GM23338 (cell line): ENCODE data around the gene PLAGL1. TPM values are rescaled to one million over a fixed set of nuclear protein-coding genes. Genes with fewer than 3 reads are reported as not detected.
"Not testable (repeated sequence)": the region's sequence is repeated elsewhere in the genome, so short reads cannot be mapped to it uniquely, and the experiment has no call there.

Experiments used
- ATAC-seq: fragments of 200-7000 bp; cut with Tn5 transposase; 3 replicates; pipeline ENCODE4 v1.9.1; 2020
- DNase-seq: peaks from one replicate; pipeline ENCODE4 v3.0.0-alpha.2; 2015; ENCODE audit warnings: low spot score
- H2AFZ ChIP-seq: fragments of 200-600 bp; sonication (generic); 2 replicates; pipeline ENCODE4 v1.8.0; 2016; ENCODE audit warnings: antibody characterized with exemption, mild to moderate bottlenecking, moderate library complexity
- H3F3A ChIP-seq: fragments of 200-600 bp; sonication (generic); replicated peaks from 2 replicates; pipeline ENCODE4 v1.8.0; 2017; ENCODE audit warnings: antibody characterized with exemption, mixed run types, low read depth
- H3K27ac ChIP-seq: fragments of 200-600 bp; sonication (generic); 2 replicates; pipeline ENCODE4 v1.6.1; 2016; ENCODE audit warnings: low read depth
- H3K27me3 ChIP-seq: fragments of 200-600 bp; sonication (generic); 2 replicates; pipeline ENCODE4 v1.8.0; 2016; ENCODE audit warnings: mild to moderate bottlenecking, mixed run types, moderate library complexity; ENCODE audit not compliant: insufficient read depth
- H3K36me3 ChIP-seq: fragments of 200-600 bp; sonication (generic); 2 replicates; pipeline ENCODE4 v1.8.0; 2016; ENCODE audit warnings: mild to moderate bottlenecking; ENCODE audit not compliant: insufficient read depth
- H3K4me1 ChIP-seq: fragments of 200-600 bp; sonication (generic); 2 replicates; pipeline ENCODE4 v1.8.0; 2016; ENCODE audit warnings: mild to moderate bottlenecking, moderate library complexity; ENCODE audit not compliant: insufficient read depth
- H3K4me2 ChIP-seq: fragments of 200-600 bp; sonication (generic); 2 replicates; pipeline ENCODE4 v1.7.1; 2017; ENCODE audit warnings: mixed run types
- H3K4me3 ChIP-seq: fragments of 200-600 bp; sonication (generic); 2 replicates; pipeline ENCODE4 v1.6.1; 2016; ENCODE audit warnings: mixed run types
- H3K79me2 ChIP-seq: fragments of 200-600 bp; sonication (generic); replicated peaks from 2 replicates; pipeline ENCODE4 v1.8.0; 2017; ENCODE audit warnings: mild to moderate bottlenecking; ENCODE audit not compliant: insufficient read depth
- H3K9me2 ChIP-seq: fragments of 200-600 bp; sonication (generic); 2 replicates; pipeline ENCODE4 v1.8.0; 2017; ENCODE audit not compliant: insufficient read depth
- H4K20me1 ChIP-seq: fragments of 200-600 bp; sonication (generic); replicated peaks from 2 replicates; pipeline ENCODE4 v1.8.0; 2017; ENCODE audit warnings: mild to moderate bottlenecking; ENCODE audit not compliant: insufficient read depth
- H3K27ac Mint-ChIP-seq: 2 replicates; pipeline ENCODE4 v1.8.0; 2020; ENCODE audit warnings: inconsistent platforms, mild to moderate bottlenecking, moderate library complexity, mixed read lengths
- H3K27me3 Mint-ChIP-seq: 3 replicates; pipeline ENCODE4 v1.8.0; 2022; ENCODE audit warnings: low read depth, mild to moderate bottlenecking, moderate library complexity, mixed read lengths, inconsistent platforms; ENCODE audit not compliant: insufficient read depth, poor library complexity
- H3K36me3 Mint-ChIP-seq: 3 replicates; pipeline ENCODE4 v1.8.0; 2021; ENCODE audit warnings: low read depth, mild to moderate bottlenecking, inconsistent platforms, moderate library complexity, mixed read lengths
- H3K4me1 Mint-ChIP-seq: 3 replicates; pipeline ENCODE4 v1.8.0; 2020; ENCODE audit warnings: mild to moderate bottlenecking, inconsistent platforms, mixed read lengths
- H3K4me3 Mint-ChIP-seq: 3 replicates; pipeline ENCODE4 v1.8.0; 2021; ENCODE audit warnings: moderate library complexity, mild to moderate bottlenecking, inconsistent platforms, mixed read lengths
- H3K9me3 Mint-ChIP-seq: 3 replicates; pipeline ENCODE4 v1.8.0; 2020; ENCODE audit warnings: moderate library complexity, mild to moderate bottlenecking, inconsistent platforms, mixed read lengths
- EZH2 ChIP-seq: fragments of 200-600 bp; sonication (generic); IDR thresholded peaks from one replicate; pipeline ENCODE4 v1.8.0; 2017; ENCODE audit warnings: antibody characterized with exemption, mild to moderate bottlenecking, low read depth; ENCODE audit not compliant: unreplicated experiment
- JUNB ChIP-seq: IDR thresholded peaks from one replicate; pipeline ENCODE4 v1.6.1; 2016; ENCODE audit warnings: antibody characterized with exemption; ENCODE audit not compliant: unreplicated experiment
- NANOG ChIP-seq: IDR thresholded peaks from 2 replicates; pipeline ENCODE4 v1.6.1; 2016; ENCODE audit warnings: antibody characterized with exemption, borderline replicate concordance
- REST ChIP-seq: IDR thresholded peaks from one replicate; pipeline ENCODE4 v1.6.1; 2018; ENCODE audit warnings: antibody characterized with exemption; ENCODE audit not compliant: unreplicated experiment
- STAT1 ChIP-seq: IDR thresholded peaks from one replicate; pipeline ENCODE4 v1.6.1; 2016; ENCODE audit warnings: antibody characterized with exemption; ENCODE audit not compliant: unreplicated experiment
- ZNF331 ChIP-seq: fragments of 250-450 bp; sonication (Bioruptor Pico); IDR thresholded peaks from 2 replicates; pipeline ENCODE4 v1.5.0; 2020; ENCODE audit warnings: low read depth, mild to moderate bottlenecking, moderate library complexity
- polyA plus RNA-seq: library from polyadenylated mRNA; unstranded; fragments of >200 nt; fragmentation: Nextera tagmentation; extraction: Ambion mirVana; gene quantifications from 2 replicates; pipeline ENCODE4 v1.2.1, GENCODE V29; 2016
- total RNA-seq: library from RNA; depleted of rRNA; stranded (reverse); fragments of >200 nt; shearing (Covaris generic); gene quantifications from 2 replicates; pipeline ENCODE4 v1.2.3, GENCODE V29; 2014

The PLAGL1 gene
- total and polyA plus RNA-seq, 2 experiments from 2014 or later: 0.90 to 1.7 TPM

DNA sequence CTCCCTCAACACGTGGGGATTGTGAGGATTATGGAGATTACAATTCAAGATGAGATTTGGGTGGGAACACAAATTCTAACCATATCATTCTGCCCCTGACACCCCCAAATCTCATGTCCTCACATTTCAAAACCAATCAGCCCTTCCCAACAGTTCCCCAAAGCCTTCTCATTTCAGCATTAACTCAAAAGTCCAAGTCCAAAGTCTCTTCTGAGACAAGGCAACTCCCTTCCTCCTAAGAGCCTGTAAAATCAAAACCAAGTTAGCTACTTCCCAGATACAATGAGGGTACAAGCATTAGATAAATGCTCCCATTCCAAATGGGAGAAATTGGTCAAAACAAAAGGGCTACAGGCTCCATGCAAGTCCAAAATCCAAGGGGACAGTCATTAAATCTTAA, 39.6 kb upstream of the PLAGL1 start (continued):
- TF ChIP-seq REST: no peak
- TF ChIP-seq NANOG: no peak

- H3K27me3 ChIP-seq, H3K4me3 Mint-ChIP-seq, H3K36me3 Mint-ChIP-seq, H3K79me2 ChIP-seq, H3K9me2 ChIP-seq, H3K4me3 ChIP-seq, H3K27ac Mint-ChIP-seq, H4K20me1 ChIP-seq, H2AFZ ChIP-seq, H3F3A ChIP-seq, H3K27ac ChIP-seq, H3K27me3 Mint-ChIP-seq, H3K4me1 ChIP-seq, DNase-seq, H3K4me1 Mint-ChIP-seq, H3K36me3 ChIP-seq, ATAC-seq, H3K4me2 ChIP-seq: not testable (repeated sequence)
- peaks cover 19% of the 10 kb centered on the region for H3K9me3 Mint-ChIP-seq
These were observed 38.6 kb upstream of the PLAGL1 start for GRCh38 chr6:144046672-144047071.

DNA sequence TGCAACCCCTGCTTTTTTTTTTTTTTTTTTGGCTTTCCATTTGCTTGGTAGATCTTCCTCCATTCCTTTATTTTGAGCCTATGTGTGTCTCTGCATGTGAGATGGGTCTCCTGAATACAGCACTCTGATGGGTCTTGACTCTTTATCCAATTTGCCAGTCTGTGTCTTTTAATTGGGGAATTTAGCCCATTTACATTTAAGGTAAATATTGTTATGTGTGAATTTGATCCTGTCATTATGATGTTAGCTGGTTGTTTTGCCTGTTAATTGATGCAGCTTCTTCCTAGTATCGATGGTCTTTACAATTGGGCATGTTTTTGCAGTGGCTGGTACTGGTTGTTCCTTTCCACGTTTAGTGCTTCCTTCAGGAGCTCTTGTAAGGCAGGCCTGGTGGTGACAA, 36.9 kb upstream of the PLAGL1 start:
- not testable (repeated sequence) for H3K4me1 Mint-ChIP-seq, H3K27ac ChIP-seq, H3K79me2 ChIP-seq, H3K4me2 ChIP-seq, H3K4me3 Mint-ChIP-seq, H3K9me2 ChIP-seq, ATAC-seq, H3K36me3 ChIP-seq, H2AFZ ChIP-seq, DNase-seq, H3K36me3 Mint-ChIP-seq, H3K4me3 ChIP-seq, H3F3A ChIP-seq, H4K20me1 ChIP-seq, H3K4me1 ChIP-seq, H3K27ac Mint-ChIP-seq, H3K27me3 ChIP-seq, H3K27me3 Mint-ChIP-seq
- peaks cover 19% of the 10 kb centered on the region for H3K9me3 Mint-ChIP-seq

DNA sequence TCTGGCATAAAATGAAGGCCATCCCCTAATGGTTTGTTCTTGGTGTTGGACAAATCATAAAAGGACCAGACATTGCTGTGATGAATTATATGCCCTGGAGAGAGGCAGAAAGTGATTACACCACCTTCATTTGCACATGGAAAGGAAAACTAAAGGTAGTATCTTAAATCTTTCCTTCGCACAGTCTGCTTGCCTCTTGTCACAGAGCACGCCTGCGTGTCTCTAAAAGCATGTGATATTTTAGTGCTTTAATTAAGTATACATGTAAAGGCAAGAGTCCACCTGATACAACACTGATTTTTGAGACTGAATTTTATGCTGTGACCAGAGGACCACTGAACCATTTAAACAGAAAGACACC, 28.8 kb upstream of the PLAGL1 start:
- no peaks in the 10 kb centered on the region for H3F3A ChIP-seq
- H3K4me1 ChIP-seq: no peaks in the 10 kb centered on the region
- Mint-ChIP-seq H3K9me3 (no peaks in the 10 kb centered on the region), H3K27ac (no peak overlapping the region), H3K4me3 (no peak overlapping the region), H3K36me3 (no peaks in the 10 kb centered on the region), H3K4me1 (peaks cover 9% of the 10 kb centered on the region; the same call in 2 of the 3 replicates), H3K27me3 (no peaks in the 10 kb centered on the region)
- H3K36me3 ChIP-seq: no peaks in the 10 kb centered on the region
- no peaks in the 10 kb centered on the region for H3K9me2 ChIP-seq
- no peaks in the 10 kb centered on the region for H3K79me2 ChIP-seq
- no peaks in the 10 kb centered on the region for H3K27me3 ChIP-seq
- H3K4me2 ChIP-seq: no peak overlapping the region
- no peak overlapping the region for H3K27ac ChIP-seq
- no peaks in the 10 kb centered on the region for H4K20me1 ChIP-seq
- H2AFZ ChIP-seq: 0 out of 2 replicates have a peak overlapping the region, but pooled peaks have one; percentile 43
- H3K4me3 ChIP-seq: no peak overlapping the region
- ATAC-seq (no peak), DNase-seq (no peak)
- no peak for TF ChIP-seq EZH2
- TF ChIP-seq STAT1: no peak
- no peak for TF ChIP-seq NANOG
- TF ChIP-seq ZNF331: no peak
- TF ChIP-seq JUNB: no peak
